ENCODE measurements around the gene FAM83G. TPM values are rescaled to one million over a fixed set of nuclear protein-coding genes. Genes with fewer than 3 reads are reported as not detected.

Gene FAM83G
- total RNA-seq, 1 experiment from 2014 or later: 38.7 TPM

GRCh38 chr17:18981335-18981641 lies 23.3 kb downstream of the FAM83G start:
- H3K4ac ChIP-seq (ENCODE audit: low read depth, low read length): no peak overlapping the region
- H4K20me1 ChIP-seq (ENCODE audit: control insufficient read depth, insufficient read depth, insufficient read length): no peaks in the 10 kb centered on the region
- no peaks in the 10 kb centered on the region for H3K23me2 ChIP-seq (ENCODE audit: insufficient read length, low read depth, low read length, poor library complexity, severe bottlenecking)
- H2BK5ac ChIP-seq (ENCODE audit: insufficient read length, low read length): no peak overlapping the region
- Mint-ChIP-seq H3K9me3 (no peaks in the 10 kb centered on the region), H3K4me3 (no peak overlapping the region), H3K27me3 (ENCODE audit: low read depth) (no peaks in the 10 kb centered on the region), H3K36me3 (ENCODE audit: insufficient read depth in 1 of 3, low read depth in 3 of 3) (peaks cover 27 to 49% (median 47%) of the 10 kb centered on the region in 3 experiments; a peak in 6 of 7 replicates), H3K27ac (peak overlapping the region; percentile 61 to 72 (median 63); a peak in 3 of 7 replicates), H3K4me1 (peaks cover 9 to 11% of the 10 kb centered on the region in 2 experiments)
- no peak overlapping the region for H3K56ac ChIP-seq (ENCODE audit: insufficient read length, low read depth, low read length)
- H3K27me3 ChIP-seq (ENCODE audit: insufficient read depth, low read length): no peaks in the 10 kb centered on the region
- DNase-seq: no peak
- H2BK20ac ChIP-seq (ENCODE audit: low read depth, low read length, poor library complexity, severe bottlenecking): no peak overlapping the region
- WGBS (ENCODE audit: extremely low coverage, insufficient read length, low lambda C conversion rate): no CpG with 5 or more reads among the region's 6 CpGs
- H2AK5ac ChIP-seq (ENCODE audit: insufficient read length, low read length): no peak overlapping the region
- H3K9me3 ChIP-seq (ENCODE audit: control insufficient read depth, low read depth, low read length): no peaks in the 10 kb centered on the region
- H3K4me1 ChIP-seq (ENCODE audit: insufficient read depth, low read length): no peaks in the 10 kb centered on the region
- no peak overlapping the region for H3K27ac ChIP-seq (ENCODE audit: insufficient read length, low read depth, low read length)
- no peak overlapping the region for H3T11ph ChIP-seq (ENCODE audit: low read length)
- H3K23ac ChIP-seq (ENCODE audit: insufficient read length, low read depth, low read length): no peak overlapping the region
- no peak overlapping the region for H3K18ac ChIP-seq (ENCODE audit: insufficient read length, low read depth, low read length)
- no peak overlapping the region for H4K5ac ChIP-seq (ENCODE audit: insufficient read length, low read depth, low read length)
- no peak overlapping the region for H2AFZ ChIP-seq (ENCODE audit: low read length)
- no peak overlapping the region for H4K91ac ChIP-seq (ENCODE audit: insufficient read length, low read depth, low read length)
- no peak overlapping the region for H3K4me2 ChIP-seq (ENCODE audit: insufficient read depth, insufficient read length, low read length)
- H4K8ac ChIP-seq (replicated peaks; ENCODE audit: insufficient read length, low read depth, low read length): no peak overlapping the region
- no peak overlapping the region for H3K14ac ChIP-seq (ENCODE audit: insufficient read depth, low read length)
- H2BK120ac ChIP-seq (ENCODE audit: low read depth, low read length, poor library complexity, severe bottlenecking): no peak overlapping the region
- no peaks in the 10 kb centered on the region for H3K79me1 ChIP-seq (ENCODE audit: insufficient read depth, low read depth, low read length, poor library complexity, severe bottlenecking)
- H3K79me2 ChIP-seq (ENCODE audit: insufficient read depth, low read length): no peaks in the 10 kb centered on the region
- H2BK15ac ChIP-seq (ENCODE audit: low read depth, low read length): no peak overlapping the region
- no peak overlapping the region for H3K9ac ChIP-seq (ENCODE audit: extremely low read depth, insufficient read length, low read length)
- no peak overlapping the region for H2BK12ac ChIP-seq (ENCODE audit: insufficient read length, low read depth, low read length)
- no peak for TF ChIP-seq CTCF (conservative IDR thresholded peaks at IDR 0.05)
